H1 (cell line): ENCODE measurements around the gene SCAMP2. TPM values are rescaled to one million over a fixed set of nuclear protein-coding genes. Genes with fewer than 3 reads are reported as not detected.

Experiments
- CTCF ChIA-PET: fragments of 300-600 bp; sonication (Branson Sonifier 250); formaldehyde crosslinking; loops from one replicate; lab custom pipeline; 2021; ENCODE audit not compliant: partially characterized antibody; lab: Charles Lee
- POLR2A ChIA-PET: fragments of 300-600 bp; sonication (Branson Sonifier 250); formaldehyde crosslinking; loops from one replicate; lab custom pipeline; 2021; ENCODE audit warnings: inconsistent platforms; ENCODE audit not compliant: partially characterized antibody; lab: Charles Lee
- DNase-seq, 2 experiments: peaks; one replicate each; pipeline versions ENCODE4 v3.0.0 to v3.0.0-alpha.2; 2010 to 2022; ENCODE audit warnings: low spot score in 2 of 2, low read depth in 1 of 2, mixed read lengths in 1 of 2
- FAIRE-seq: peaks from 2 replicates; lab custom pipeline; 2011; peaks lifted over from hg19 to GRCh38; lab: Jason Lieb, UNC
- H2AFZ ChIP-seq: 2 replicates; pipeline ENCODE4 v1.8.1; 2012; ENCODE audit warnings: low read length, inconsistent platforms
- H2AK5ac ChIP-seq: 2 replicates; pipeline ENCODE4 v1.6.1; 2013; ENCODE audit warnings: low read depth, low read length
- H2BK120ac ChIP-seq: replicated peaks from 2 replicates; pipeline ENCODE3; 2013; ENCODE audit warnings: low read depth, low read length, inconsistent platforms
- H2BK12ac ChIP-seq: 2 replicates; pipeline ENCODE4 v1.6.1; 2013; ENCODE audit warnings: low read depth, low read length
- H2BK15ac ChIP-seq: 2 replicates; pipeline ENCODE4 v1.6.1; 2013; ENCODE audit warnings: low read length
- H2BK20ac ChIP-seq: 2 replicates; pipeline ENCODE4 v1.6.1; 2013; ENCODE audit warnings: low read length
- H2BK5ac ChIP-seq: 2 replicates; pipeline ENCODE4 v1.6.1; 2013; ENCODE audit warnings: low read depth, low read length
- H3K14ac ChIP-seq: 2 replicates; pipeline ENCODE4 v1.6.1; 2013; ENCODE audit warnings: inconsistent platforms; ENCODE audit not compliant: insufficient read length
- H3K18ac ChIP-seq: 2 replicates; pipeline ENCODE4 v1.6.1; 2013; ENCODE audit warnings: low read length; ENCODE audit errors: extremely low read depth
- H3K23ac ChIP-seq: 2 replicates; pipeline ENCODE4 v1.6.1; 2013; ENCODE audit warnings: inconsistent platforms; ENCODE audit not compliant: insufficient read length
- H3K23me2 ChIP-seq: 2 replicates; pipeline ENCODE4 v1.6.1; 2013; ENCODE audit warnings: low read depth, low read length
- H3K27ac ChIP-seq: 2 replicates; pipeline ENCODE4 v1.6.1; 2011; ENCODE audit warnings: low read depth, low read length, inconsistent platforms
- H3K27me3 ChIP-seq, 4 experiments: replicated peaks in 1 of 4; 1 replicate in 1 of 4; 2 replicates in 3 of 4; pipeline versions ENCODE4 v1.6.1 to v1.8.1; 2011 to 2013; ENCODE audit warnings: low read length in 3 of 4, mild to moderate bottlenecking in 3 of 4, inconsistent platforms in 2 of 4, mixed read lengths in 2 of 4, moderate library complexity in 1 of 4; ENCODE audit not compliant: control insufficient read depth in 3 of 4, insufficient read depth in 3 of 4; ENCODE audit errors: extremely low read depth in 1 of 4
- H3K36me3 ChIP-seq, 4 experiments: 2 replicates each; pipeline versions ENCODE4 v1.6.1 to v1.8.1; 2011 to 2013; ENCODE audit warnings: mild to moderate bottlenecking in 4 of 4, low read length in 3 of 4, moderate library complexity in 2 of 4, control low read depth in 1 of 4, inconsistent platforms in 1 of 4; ENCODE audit not compliant: insufficient read depth in 4 of 4, control insufficient read depth in 2 of 4
- H3K4ac ChIP-seq: replicated peaks from 2 replicates; pipeline ENCODE3; 2013; ENCODE audit warnings: low read length, low read depth, mixed read lengths, inconsistent platforms; ENCODE audit not compliant: insufficient read length
- H3K4me1 ChIP-seq, 4 experiments: replicated peaks in 1 of 4; 1 replicate in 1 of 4; 2 replicates in 3 of 4; pipeline versions ENCODE4 v1.6.1 to v1.8.1; 2011 to 2013; ENCODE audit warnings: low read length in 3 of 4, inconsistent platforms in 2 of 4, mixed read lengths in 1 of 4; ENCODE audit not compliant: insufficient read depth in 4 of 4, control insufficient read depth in 3 of 4
- H3K4me2 ChIP-seq, 2 experiments: 2 replicates each; pipeline versions ENCODE4 v1.6.1 to v1.8.1; 2011 to 2013; ENCODE audit warnings: low read depth in 2 of 2, low read length in 2 of 2, control low read depth in 1 of 2, inconsistent platforms in 1 of 2, mild to moderate bottlenecking in 1 of 2; ENCODE audit not compliant: insufficient read depth in 1 of 2
- H3K4me3 ChIP-seq, 4 experiments: fragments of 200-600, 300-600 bp in 1 of 4; sonication (generic), shearing (Covaris generic), sonication (Bioruptor Twin) in 1 of 4; 2 replicates each; pipeline versions ENCODE4 v1.5.1 to v1.8.1; 2011 to 2016; ENCODE audit warnings: low read length in 4 of 4, low read depth in 3 of 4, control low read depth in 2 of 4, inconsistent platforms in 2 of 4, mild to moderate bottlenecking in 2 of 4, mixed read lengths in 1 of 4, moderate library complexity in 1 of 4; ENCODE audit not compliant: insufficient read depth in 2 of 4; ENCODE audit errors: extremely low read depth in 1 of 4
- H3K56ac ChIP-seq: replicated peaks from 2 replicates; pipeline ENCODE3; 2013; ENCODE audit warnings: low read depth, mild to moderate bottlenecking, mixed read lengths, low read length, inconsistent platforms; ENCODE audit not compliant: insufficient read length
- H3K79me1 ChIP-seq: 2 replicates; pipeline ENCODE4 v1.6.1; 2013; ENCODE audit warnings: low read depth, low read length, control low read depth
- H3K79me2 ChIP-seq, 2 experiments: 2 replicates each; pipeline versions ENCODE4 v1.6.1 to v1.8.1; 2012 to 2013; ENCODE audit warnings: low read length in 2 of 2, mild to moderate bottlenecking in 2 of 2, inconsistent platforms in 1 of 2; ENCODE audit not compliant: insufficient read depth in 2 of 2, control insufficient read depth in 1 of 2
- H3K9ac ChIP-seq, 4 experiments: replicated peaks in 1 of 4; 1 replicate in 1 of 4; 2 replicates in 3 of 4; pipeline versions ENCODE4 v1.6.1 to v1.8.1; 2011 to 2013; ENCODE audit warnings: low read depth in 3 of 4, low read length in 3 of 4, control low read depth in 2 of 4, mild to moderate bottlenecking in 2 of 4, moderate library complexity in 2 of 4, inconsistent platforms in 1 of 4; ENCODE audit errors: extremely low read depth in 1 of 4
- H3K9me3 ChIP-seq, 2 experiments: 2 replicates each; pipeline versions ENCODE4 v1.6.1 to v1.8.1; 2012 to 2013; ENCODE audit warnings: mild to moderate bottlenecking in 2 of 2, moderate library complexity in 2 of 2, control low read depth in 1 of 2, inconsistent platforms in 1 of 2, low read depth in 1 of 2, low read length in 1 of 2, mixed read lengths in 1 of 2; ENCODE audit not compliant: insufficient read depth in 2 of 2
- H4K20me1 ChIP-seq, 2 experiments: replicated peaks in 1 of 2; 2 replicates each; pipeline versions ENCODE3 to v1.8.1; 2011 to 2013; ENCODE audit warnings: inconsistent platforms in 2 of 2, low read length in 2 of 2, mild to moderate bottlenecking in 1 of 2; ENCODE audit not compliant: insufficient read depth in 2 of 2, control insufficient read depth in 1 of 2
- H4K5ac ChIP-seq: 2 replicates; pipeline ENCODE4 v1.6.1; 2013; ENCODE audit warnings: low read length, low read depth, mixed read lengths, inconsistent platforms; ENCODE audit not compliant: insufficient read length
- H4K8ac ChIP-seq: 2 replicates; pipeline ENCODE4 v1.8.0; 2013; ENCODE audit warnings: mild to moderate bottlenecking, moderate library complexity, low read length, inconsistent platforms; ENCODE audit not compliant: insufficient read depth; ENCODE audit errors: extremely low read depth
- H4K91ac ChIP-seq: replicated peaks from 2 replicates; pipeline ENCODE3; 2013; ENCODE audit warnings: low read length, mixed read lengths, inconsistent platforms; ENCODE audit not compliant: insufficient read length
- ASH2L ChIP-seq: fragments of 200-600, 300-600 bp; sonication (generic); IDR thresholded peaks from one replicate; pipeline ENCODE4 v1.7.1; 2017; ENCODE audit warnings: low read length
- RXRA ChIP-seq: IDR thresholded peaks from 2 replicates; pipeline ENCODE4 v1.6.1; 2011; ENCODE audit warnings: low read depth, mild to moderate bottlenecking, low read length, moderate library complexity; ENCODE audit not compliant: insufficient read depth
- SAP30 ChIP-seq: fragments of 300-600 bp; sonication (generic); IDR thresholded peaks from 2 replicates; pipeline ENCODE4 v1.7.1; 2012; ENCODE audit warnings: low read length, moderate library complexity, mild to moderate bottlenecking, inconsistent platforms; ENCODE audit not compliant: insufficient read depth, insufficient replicate concordance
- ZNF274 ChIP-seq: IDR thresholded peaks from 2 replicates; pipeline ENCODE4 v1.7.0; 2012; ENCODE audit warnings: low read length, borderline replicate concordance; ENCODE audit errors: extremely low read depth
- WGBS, 2 experiments: shearing (Covaris generic) in 1 of 2; methylation state at CpG; one replicate each; pipeline versions ENCODE4 v1.1.6 to v1.1.7; 2013 to 2015; ENCODE audit warnings: low lambda C conversion rate in 2 of 2, mixed read lengths in 2 of 2, inconsistent platforms in 1 of 2, low coverage in 1 of 2, missing lambda C conversion rate in 1 of 2; ENCODE audit not compliant: insufficient replicate concordance in 2 of 2, insufficient coverage in 1 of 2, insufficient read length in 1 of 2; ENCODE audit errors: extremely low coverage in 1 of 2, missing lambda C conversion rate in 1 of 2; 5-methylcytosine and 5-hydroxymethylcytosine counted together
- polyA plus RNA-seq, 7 experiments: library from polyadenylated mRNA; depleted of rRNA in 3 of 7; stranded (reverse) in 5 of 7; unstranded in 2 of 7; fragments of >200 nt in 5 of 7; fragments of 200-250 nt in 2 of 7; gene quantifications; 1 replicate in 5 of 7; 2 replicates in 1 of 7; 4 replicates in 1 of 7; pipeline versions ENCODE4 v1.2.1 to v1.2.3, GENCODE V29; 2011 to 2013; ENCODE audit warnings: missing spikeins in 2 of 7, mixed read lengths in 2 of 7
- total RNA-seq: library from RNA; stranded (reverse); fragmentation: NEBNext Ultra II Directional; extraction: Animal tissue kit (Norgen Biotek cat#: 25700); gene quantifications from 2 replicates; pipeline ENCODE4 v1.2.1, GENCODE V29; 2021
- TF ChIP-seq, protein P1 (sequence below): IDR thresholded peaks from 2 replicates; pipeline ENCODE4 v1.6.1; 2012; ENCODE audit warnings: inconsistent platforms
- TF ChIP-seq, protein P2 (sequence below): IDR thresholded peaks from 2 replicates; pipeline ENCODE4 v1.6.1; 2011; ENCODE audit warnings: low read depth, mild to moderate bottlenecking, low read length; ENCODE audit not compliant: insufficient read depth

Gene SCAMP2
- total and polyA plus RNA-seq, 2 of the 8 experiments (the other 6 are each of a cell fraction or from before 2014, with no cell fraction given): 41.7 to 131 TPM

DNA sequence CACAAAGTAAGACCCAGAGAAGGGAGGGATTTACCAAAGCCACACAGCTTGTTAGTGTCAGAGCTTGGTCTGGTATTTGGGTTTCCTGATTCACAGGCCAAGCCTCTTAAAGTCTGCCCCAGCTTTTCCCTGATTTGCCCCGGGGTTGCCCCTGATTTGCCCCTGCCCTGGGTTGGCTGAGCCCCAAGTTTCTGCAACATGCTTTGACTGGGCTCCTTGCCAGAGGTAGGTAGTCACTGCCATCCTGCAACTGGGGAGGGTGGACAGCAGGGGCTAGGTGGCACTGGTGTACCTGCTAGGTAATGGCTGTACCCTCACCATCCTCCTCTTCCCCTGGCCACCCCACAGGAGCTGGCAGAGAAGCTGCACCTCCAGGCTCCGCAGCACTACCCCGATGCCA is 19.1 kb upstream of the SCAMP2 start:
- Histone ChIP-seq H3K23ac (no peak overlapping the region), H3K79me2 (no peaks in the 10 kb centered on the region), H4K5ac (no peak overlapping the region), H3K4me1 (peaks cover 0 to 4% (median 2%) of the 10 kb centered on the region in 4 experiments; a peak in 4 of 7 replicates), H3K14ac (no peak overlapping the region), H3K4ac (no peak overlapping the region), H3K23me2 (peaks cover 9% of the 10 kb centered on the region), H4K20me1 (peaks cover 0 to 2% of the 10 kb centered on the region in 2 experiments), H3K9me3 (no peaks in the 10 kb centered on the region), H4K8ac (peak overlapping the region; percentile 23; the same call in 1 of the 2 replicates), H3K9ac (no peak overlapping the region), H4K91ac (no peak overlapping the region), H2BK15ac (no peak overlapping the region), H3K27ac (no peak overlapping the region), H2AFZ (no peak overlapping the region), H3K79me1 (no peaks in the 10 kb centered on the region), H2BK20ac (no peak overlapping the region), H3K36me3 (peaks cover 5 to 21% (median 16%) of the 10 kb centered on the region in 4 experiments; a peak in 6 of 8 replicates), H2BK5ac (no peak overlapping the region), H3K27me3 (no peaks in the 10 kb centered on the region), H2AK5ac (no peak overlapping the region), H3K4me3 (no peak overlapping the region), H3K56ac (no peak overlapping the region), H2BK12ac (no peak overlapping the region), H3K18ac (no peak overlapping the region), H3K4me2 (no peak overlapping the region), H2BK120ac (no peak overlapping the region)
- no peak for DNase-seq
- POLR2A ChIA-PET: interaction anchor here (0.6 to 7.0 kb wide), 4 partner anchors 10 to 169 kb away, joined by 3 to 116 read pairs (median 4); partner anchors contain the start of genes CPLX3 and FAM219B
- WGBS, 2 experiments: 86% methylated on average over 3 of the region's 3 CpGs; no CpG with 5 or more reads in 1 of the 2 experiments
- CTCF ChIA-PET: interaction anchor here (0.8 to 6.2 kb wide), 3 partner anchors 8 to 57 kb away, joined by 3 to 54 read pairs (median 3); no protein-coding TSS in a partner anchor
- FAIRE-seq: no peak
- no peak for TF ChIP-seq ASH2L
- TF ChIP-seq ZNF274: no peak
- TF ChIP-seq RXRA: no peak
- no peak for TF ChIP-seq SAP30
- TF ChIP-seq, protein P1, sequence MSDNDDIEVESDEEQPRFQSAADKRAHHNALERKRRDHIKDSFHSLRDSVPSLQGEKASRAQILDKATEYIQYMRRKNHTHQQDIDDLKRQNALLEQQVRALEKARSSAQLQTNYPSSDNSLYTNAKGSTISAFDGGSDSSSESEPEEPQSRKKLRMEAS: no peak
- TF ChIP-seq, protein P2, sequence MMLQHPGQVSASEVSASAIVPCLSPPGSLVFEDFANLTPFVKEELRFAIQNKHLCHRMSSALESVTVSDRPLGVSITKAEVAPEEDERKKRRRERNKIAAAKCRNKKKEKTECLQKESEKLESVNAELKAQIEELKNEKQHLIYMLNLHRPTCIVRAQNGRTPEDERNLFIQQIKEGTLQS: no peak
